Hindlimb muscle (tissue), 1 donor: ENCODE data around the gene UMODL1. TPM values are rescaled to one million over a fixed set of nuclear protein-coding genes. Genes with fewer than 3 reads are reported as not detected.
"Not testable (repeated sequence)": the region's sequence is repeated elsewhere in the genome, so short reads cannot be mapped to it uniquely, and the experiment has no call there.

ENCODE experiments used
- DNase-seq: peaks from one replicate; pipeline ENCODE4 v3.0.0-alpha.2; 2013
- polyA plus RNA-seq: library from polyadenylated mRNA; unstranded; fragments of 120-200 nt; gene quantifications from one replicate; pipeline ENCODE4 v1.2.1, GENCODE V29; 2013; ENCODE audit not compliant: insufficient read length

UMODL1 gene
- polyA plus RNA-seq, 1 donor: not detected

DNA sequence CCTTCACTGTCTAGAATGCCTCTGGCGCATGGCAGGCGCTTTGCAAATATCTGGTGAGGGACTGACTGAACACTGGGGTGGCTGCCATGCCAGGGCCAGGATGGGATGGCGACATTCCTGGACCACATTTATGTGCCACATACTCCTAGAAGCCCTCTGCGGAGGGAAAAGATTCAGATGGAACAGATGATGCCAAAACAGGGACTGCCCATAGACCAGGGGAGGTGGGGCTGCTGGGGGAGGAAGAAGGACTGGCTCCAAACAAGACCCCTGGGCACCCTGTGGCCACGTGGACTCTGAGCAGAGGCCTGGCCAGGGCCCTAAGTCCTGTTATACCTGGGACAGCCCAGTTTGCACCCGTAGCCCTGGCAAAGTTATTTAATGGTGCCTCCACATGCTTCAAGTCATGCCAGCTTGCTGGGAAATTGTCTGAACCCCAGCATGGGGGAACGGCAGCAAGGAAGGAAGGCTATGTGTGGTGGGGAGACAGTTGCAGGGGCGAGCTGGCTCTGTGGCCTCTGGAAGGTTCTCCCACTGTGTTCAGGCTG is 44.1 kb downstream of the UMODL1 start:
- no peak for DNase-seq

- DNase-seq: not testable (repeated sequence)
These were observed 45.4 kb downstream of the UMODL1 start for GRCh38 chr21:42116551-42116950.

- DNase-seq: peak; percentile 80
These were observed 46.3 kb downstream of the UMODL1 start for GRCh38 chr21:42117229-42117966.

DNA sequence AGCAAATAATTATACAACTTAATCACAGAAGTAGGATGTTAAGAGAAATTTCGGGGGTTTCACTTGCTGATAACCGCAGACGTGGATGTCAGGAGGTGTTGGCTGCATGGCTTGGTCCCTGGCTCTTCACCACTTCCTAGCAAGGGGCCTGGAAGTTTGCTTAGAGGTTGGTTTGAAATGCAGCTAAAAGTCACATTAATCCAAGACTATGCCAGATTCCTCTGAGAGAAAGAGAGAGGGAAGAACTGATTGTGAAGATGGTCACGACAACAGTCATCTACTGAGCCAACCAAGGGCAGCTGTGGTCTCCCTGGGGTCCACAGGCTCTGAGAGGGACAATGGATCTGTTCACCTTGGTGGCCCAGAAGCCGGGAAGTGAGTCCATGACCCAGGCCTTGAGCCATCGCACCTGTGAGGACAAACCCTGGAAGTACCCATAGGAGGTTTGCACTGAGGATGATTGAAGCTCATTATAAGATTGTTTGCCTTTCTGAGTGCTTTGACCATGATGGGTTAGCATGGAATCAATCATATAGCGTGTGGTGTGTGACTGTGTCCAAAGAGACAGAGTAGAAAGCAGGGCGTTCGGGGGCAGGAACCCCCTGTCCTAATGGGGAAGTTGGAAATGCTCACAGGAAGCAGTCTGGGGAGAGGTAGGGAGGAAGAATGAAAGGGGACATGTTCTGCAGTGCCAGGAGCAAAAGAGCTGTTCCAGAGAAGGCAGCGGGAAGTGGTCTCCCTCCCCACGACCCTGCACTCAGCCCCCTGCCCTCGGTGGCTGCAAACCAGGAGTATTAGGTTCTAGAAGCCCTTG is 47.1 kb downstream of the UMODL1 start:
- DNase-seq: no peak

DNA sequence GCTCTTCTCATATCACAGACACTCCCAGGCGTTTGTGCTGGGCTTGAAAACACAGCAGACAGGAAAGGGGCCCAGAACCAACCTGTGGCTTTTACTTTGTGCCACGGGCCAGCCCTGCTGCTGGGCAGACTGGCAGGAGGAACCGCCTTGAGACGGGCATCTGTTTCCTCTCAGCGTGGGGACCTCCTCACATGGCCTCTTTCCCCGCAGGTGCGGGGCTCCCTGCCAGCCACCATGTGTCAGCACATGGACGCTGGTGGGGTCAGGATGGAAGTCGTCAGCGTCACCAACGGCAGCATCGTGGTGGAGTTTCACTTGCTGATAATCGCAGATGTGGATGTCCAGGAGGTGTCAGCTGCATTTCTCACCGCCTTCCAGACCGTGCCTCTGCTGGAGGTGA is 47.8 kb downstream of the UMODL1 start:
- no peak for DNase-seq

DNA sequence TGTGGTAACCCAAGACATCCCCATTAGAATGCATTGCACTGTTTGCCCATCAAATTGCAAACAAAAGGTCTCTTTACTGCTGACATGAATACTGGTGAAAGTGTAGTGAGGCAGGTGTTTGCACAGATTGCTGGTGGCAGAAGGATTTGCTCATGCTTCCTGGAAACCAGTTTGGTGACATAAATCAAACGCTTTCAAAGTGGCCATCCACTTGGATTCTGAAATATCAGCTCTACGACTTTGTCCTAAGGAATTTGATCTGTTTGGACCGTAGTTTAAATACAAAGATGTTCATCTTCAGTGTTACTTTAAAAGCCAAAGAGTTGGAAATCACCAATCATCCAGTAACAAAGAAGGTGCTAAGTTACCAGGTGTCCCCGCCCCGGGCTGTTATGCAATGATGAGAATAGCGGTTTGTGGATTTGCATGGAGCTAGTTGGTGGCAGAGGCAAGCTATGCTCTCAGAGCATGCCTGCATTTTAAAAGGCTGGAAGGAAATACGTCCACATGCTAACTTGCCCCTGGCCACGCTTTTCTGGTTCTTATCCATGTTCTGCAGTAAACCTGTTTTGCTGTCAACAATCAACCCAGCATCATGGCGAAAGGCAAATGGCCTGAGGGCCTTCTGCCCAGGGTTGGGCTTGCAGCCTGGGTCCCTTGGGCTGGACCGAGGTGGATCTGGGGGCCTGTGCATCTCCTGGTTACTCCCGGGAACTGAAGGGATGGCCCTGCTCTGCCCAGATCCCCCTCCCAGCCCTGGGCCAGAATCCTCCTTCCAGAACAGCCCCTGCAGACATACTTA is 49.2 kb downstream of the UMODL1 start:
- DNase-seq: no peak

GRCh38 chr21:42120903-42121535 is 49.9 kb downstream of the UMODL1 start:
- no peak for DNase-seq

DNA sequence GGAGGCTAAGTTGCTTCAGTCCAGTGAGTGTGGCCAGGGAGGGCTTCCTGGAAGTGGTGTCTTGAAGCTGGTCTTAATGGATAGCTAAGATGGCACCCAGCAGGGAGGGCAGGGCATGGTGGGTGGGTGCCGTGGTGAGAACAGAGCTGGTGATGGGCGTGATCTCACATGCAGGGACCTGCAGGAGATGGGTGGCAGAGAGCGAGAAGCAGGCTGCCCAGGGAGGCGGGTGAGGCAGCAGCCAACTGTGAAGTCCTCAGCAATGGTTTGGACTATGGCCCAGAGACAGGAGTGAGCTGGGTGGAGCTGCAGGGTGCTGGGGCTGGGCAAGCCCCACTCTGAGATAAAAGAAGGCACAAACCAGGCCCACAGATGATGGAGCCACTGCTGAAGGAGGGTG is 50.7 kb downstream of the UMODL1 start:
- no peak for DNase-seq

DNA sequence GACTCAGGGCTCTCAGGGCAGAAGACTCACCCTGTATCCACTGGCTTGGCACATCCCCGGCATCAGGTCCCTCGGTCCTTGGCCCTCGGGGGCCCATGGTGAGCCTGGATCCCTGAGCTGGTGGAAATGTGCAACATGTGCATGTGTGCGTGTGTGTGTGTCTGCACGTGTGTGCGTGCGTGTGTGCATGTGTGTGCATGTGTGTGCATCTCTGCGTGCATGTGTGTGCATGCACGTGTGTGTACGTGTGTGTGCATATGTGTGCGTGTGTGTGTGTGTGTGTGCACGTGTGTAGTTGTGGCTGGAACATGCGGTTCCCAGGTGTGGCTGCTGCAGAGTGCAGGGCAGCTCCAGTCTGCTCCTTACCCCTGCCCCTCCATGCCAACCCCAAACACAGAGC is 51.3 kb downstream of the UMODL1 start:
- DNase-seq: no peak

- no peak for DNase-seq
These were observed 51.7 kb downstream of the UMODL1 start for GRCh38 chr21:42122808-42123207.

GRCh38 chr21:42123219-42123908 is 52.2 kb downstream of the UMODL1 start:
- no peak for DNase-seq

DNA sequence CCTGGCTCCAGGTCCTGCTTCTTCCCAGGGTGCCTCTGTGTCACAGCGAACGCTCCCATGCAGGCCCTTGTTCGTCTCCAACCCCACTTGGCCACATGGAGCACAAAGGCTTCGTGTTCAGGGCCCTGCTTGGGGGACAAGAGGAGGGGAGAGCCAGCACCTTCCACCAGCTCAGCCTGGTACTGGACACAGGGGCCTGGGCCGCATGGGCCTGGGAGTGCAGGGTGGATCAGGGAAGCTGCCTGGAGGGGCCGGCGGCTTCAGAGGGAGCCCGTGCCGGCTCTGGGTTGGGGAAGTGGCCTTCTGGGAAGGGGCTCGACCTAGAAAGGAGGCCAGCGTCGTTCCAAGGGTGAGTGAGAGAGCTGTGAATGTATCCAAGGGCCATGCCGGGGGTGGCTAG is 53.0 kb downstream of the UMODL1 start:
- DNase-seq: no peak

GRCh38 chr21:42124826-42125570 is 53.9 kb downstream of the UMODL1 start:
- DNase-seq: no peak

DNA sequence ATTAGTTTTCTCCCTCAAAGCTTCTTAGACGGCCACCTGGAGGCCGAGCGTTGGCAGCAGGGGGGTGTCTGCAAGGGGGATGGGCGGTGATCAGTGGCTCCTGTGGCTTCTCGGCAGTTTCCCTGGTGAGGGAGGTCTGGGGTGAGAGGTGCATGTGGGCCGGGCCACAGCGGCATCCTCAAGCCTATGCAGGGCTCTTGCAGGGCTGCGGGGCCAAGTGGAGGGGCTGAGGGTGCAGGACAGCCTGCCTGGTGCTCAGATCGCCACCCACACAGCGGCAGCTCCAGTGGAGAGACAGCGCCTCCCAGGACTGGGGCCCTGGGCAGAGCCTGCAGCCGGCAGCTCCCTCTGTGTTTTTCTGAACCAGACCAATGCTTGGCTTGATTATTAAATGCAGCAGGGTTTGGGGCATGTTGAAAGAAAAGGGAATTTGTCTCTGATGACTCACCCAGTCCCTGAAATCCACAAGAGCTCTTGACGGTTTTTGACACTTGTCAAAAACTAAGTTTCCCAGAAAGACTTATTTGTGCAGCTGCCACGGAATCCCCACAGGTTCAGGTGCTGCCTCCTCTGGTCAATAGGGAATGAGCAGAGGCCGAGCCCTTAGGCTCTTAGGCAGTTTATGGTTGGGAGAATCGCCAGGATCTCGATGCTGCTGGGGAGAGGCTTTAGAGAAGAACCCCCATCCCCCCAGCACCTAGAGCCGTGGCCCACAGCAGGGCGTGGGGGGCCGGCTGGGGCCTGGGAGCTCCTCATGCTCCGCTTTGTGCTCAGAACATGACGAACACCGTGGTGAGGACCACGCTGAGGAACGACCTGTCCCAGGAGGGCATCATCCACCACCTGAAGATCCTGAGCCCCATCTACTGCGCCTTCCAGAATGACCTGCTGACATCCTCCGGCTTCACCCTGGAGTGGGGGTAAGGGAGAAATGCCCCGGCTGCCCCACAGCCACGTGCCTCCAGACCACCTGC is 54.7 kb downstream of the UMODL1 start:
- no peak for DNase-seq

DNA sequence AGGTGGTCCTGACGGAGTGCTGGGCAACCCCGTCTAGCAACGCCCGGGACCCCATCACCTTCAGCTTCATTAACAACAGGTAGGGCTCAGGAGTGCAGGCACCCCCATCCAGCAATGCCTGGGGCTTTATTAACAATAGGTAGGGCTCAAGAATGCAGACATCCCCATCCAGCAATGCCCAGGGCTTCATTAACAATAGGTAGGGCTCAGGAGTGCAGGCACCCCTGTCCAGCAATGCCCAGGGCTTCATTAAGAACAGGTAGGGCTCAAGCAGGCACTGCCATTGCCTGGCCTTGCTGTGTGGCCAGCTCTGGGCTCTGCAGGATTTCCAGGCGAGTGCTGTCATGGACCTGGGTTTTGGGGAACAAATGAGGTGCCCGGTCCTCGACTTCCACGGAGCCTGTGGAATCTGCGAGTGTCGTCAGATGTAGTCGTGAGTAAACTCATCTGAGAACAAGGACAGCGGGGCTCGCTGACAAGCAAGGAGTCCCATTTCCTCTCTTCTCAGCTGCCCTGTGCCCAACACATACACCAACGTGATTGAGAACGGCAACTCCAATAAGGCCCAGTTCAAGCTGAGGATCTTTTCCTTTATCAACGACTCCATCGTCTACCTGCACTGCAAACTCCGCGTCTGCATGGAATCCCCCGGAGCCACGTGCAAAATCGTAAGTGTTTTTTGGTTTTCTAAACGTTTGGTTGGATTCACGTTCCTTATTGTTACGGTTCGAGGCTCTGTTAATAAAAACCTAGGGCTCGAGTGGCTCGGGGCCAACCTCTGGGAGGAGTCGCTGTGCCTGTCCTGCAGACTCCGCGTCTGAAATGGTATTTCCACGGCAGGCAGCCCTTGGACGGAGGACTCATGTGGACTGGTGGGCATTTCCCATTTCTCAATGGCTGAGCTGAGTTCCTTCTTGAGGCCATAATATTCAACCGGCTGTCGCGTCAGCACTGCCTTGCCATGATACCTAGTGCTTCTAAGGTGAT is 56.3 kb downstream of the UMODL1 start:
- no peak for DNase-seq

DNA sequence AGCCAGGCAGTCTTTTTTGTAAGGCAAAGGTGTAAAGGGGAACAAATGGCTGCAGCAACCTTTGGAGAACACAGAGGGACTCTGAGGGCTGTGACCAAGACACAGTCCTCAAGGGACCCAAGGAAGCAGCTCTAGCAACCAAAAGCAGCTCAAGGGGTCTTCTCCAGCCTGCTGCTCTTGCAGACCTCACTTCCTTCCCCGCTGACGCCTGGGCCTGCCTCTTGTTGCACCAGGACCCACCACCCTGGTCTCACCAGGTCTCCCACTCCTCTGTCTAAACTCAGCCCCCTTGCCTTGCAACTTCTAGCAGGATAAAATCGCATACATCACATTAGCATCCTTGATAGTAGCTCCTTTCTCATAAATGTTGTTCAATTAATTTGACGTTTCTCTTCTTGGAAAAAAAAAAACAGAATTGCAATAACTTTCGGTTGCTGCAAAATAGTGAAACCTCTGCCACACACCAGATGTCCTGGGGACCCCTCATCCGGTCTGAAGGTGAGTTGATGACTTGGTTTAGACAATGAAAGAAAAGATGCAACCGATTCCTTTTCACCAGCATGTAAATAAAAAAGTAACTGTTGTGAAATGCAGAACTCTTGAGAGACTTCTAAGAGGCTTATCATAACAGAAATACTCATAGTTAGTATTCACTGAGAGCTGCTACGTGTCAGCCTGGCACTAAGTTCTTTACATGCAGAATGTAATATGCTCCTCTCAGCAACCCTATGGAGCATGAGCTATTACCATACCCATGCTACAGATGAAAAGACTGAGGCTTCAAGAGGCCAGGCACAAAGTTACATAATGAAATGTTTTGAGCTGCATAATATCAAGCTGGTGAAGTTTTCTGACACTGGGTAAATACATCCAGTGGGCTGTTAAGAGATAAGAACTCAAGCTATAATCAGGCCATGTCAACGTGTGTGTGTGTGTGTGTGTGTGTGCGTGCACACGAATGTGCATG is 58.5 kb downstream of the UMODL1 start:
- DNase-seq: no peak

- no peak for DNase-seq
These were observed 59.3 kb downstream of the UMODL1 start for GRCh38 chr21:42130441-42130840.
